AG10803 (cell line): ENCODE results near the gene UNC13D.
"Not testable (repeated sequence)": the region's sequence is repeated elsewhere in the genome, so short reads cannot be mapped to it uniquely, and the experiment has no call there.

Source experiments
- DNase-seq: peaks from one replicate; pipeline ENCODE4 v3.0.0; 2010; ENCODE audit warnings: low read depth
- H3K4me3 ChIP-seq: 2 replicates; pipeline ENCODE4 v1.5.1; 2011; ENCODE audit warnings: mild to moderate bottlenecking, low read length, control low read depth
- CTCF ChIP-seq: conservative IDR thresholded peaks from 2 replicates; pipeline ENCODE4 v1.5.1; 2011; ENCODE audit warnings: mild to moderate bottlenecking, low read length, control low read depth, inconsistent platforms

UNC13D gene

GRCh38 chr17:75813081-75814020 is 30.9 kb downstream of the UNC13D start:
- DNase-seq: no peak
- no peak for TF ChIP-seq CTCF
- no peak overlapping the region for H3K4me3 ChIP-seq

GRCh38 chr17:75812096-75813013 is 31.8 kb downstream of the UNC13D start:
- no peak for DNase-seq
- TF ChIP-seq CTCF: no peak
- no peak overlapping the region for H3K4me3 ChIP-seq

GRCh38 chr17:75811174-75811573 is 33.0 kb downstream of the UNC13D start:
- DNase-seq: no peak
- H3K4me3 ChIP-seq: no peak overlapping the region
- no peak for TF ChIP-seq CTCF

GRCh38 chr17:75810756-75811155 is 33.4 kb downstream of the UNC13D start:
- DNase-seq, H3K4me3 ChIP-seq: not testable (repeated sequence)

GRCh38 chr17:75810216-75810615 is 34.0 kb downstream of the UNC13D start:
- H3K4me3 ChIP-seq: no peak overlapping the region
- DNase-seq: no peak
- no peak for TF ChIP-seq CTCF

GRCh38 chr17:75809631-75810111 is 34.5 kb downstream of the UNC13D start:
- TF ChIP-seq CTCF: no peak
- no peak overlapping the region for H3K4me3 ChIP-seq
- no peak for DNase-seq

- TF ChIP-seq CTCF: no peak
- H3K4me3 ChIP-seq: no peak overlapping the region
- peak; percentile 66 for DNase-seq
Observed at GRCh38 chr17:75808905-75809621, 35.1 kb downstream of the UNC13D start.
